H1 (cell line): ENCODE results near the gene S100A11.

Experiments
- BRCA1 ChIP-seq: IDR thresholded peaks from 2 replicates; pipeline ENCODE4 v1.6.1; 2012; ENCODE audit warnings: low read depth, low read length, improper control_type of control experiment
- EP300 ChIP-seq, 2 experiments: IDR thresholded peaks; 1 replicate in 1 of 2; 2 replicates in 1 of 2; pipeline ENCODE4 v1.6.1; 2011 to 2012; ENCODE audit warnings: low read depth in 2 of 2, low read length in 2 of 2, mild to moderate bottlenecking in 2 of 2, borderline replicate concordance in 1 of 2, inconsistent platforms in 1 of 2, moderate library complexity in 1 of 2
- EZH2 ChIP-seq: fragments of 200-600 bp; sonication (generic); IDR thresholded peaks from 2 replicates; pipeline ENCODE4 v1.7.1; 2012; ENCODE audit warnings: low read depth, mild to moderate bottlenecking, moderate library complexity, low read length, inconsistent platforms; ENCODE audit not compliant: severe bottlenecking
- HDAC6 ChIP-seq: IDR thresholded peaks from one replicate; pipeline ENCODE4 v1.7.1; 2012; ENCODE audit warnings: low read depth, mild to moderate bottlenecking, inconsistent platforms, low read length, moderate library complexity
- JUN ChIP-seq: IDR thresholded peaks from 2 replicates; pipeline ENCODE4 v1.6.1; 2011; ENCODE audit warnings: low read depth, mild to moderate bottlenecking, improper control_type of control experiment, low read length
- POLR2A ChIP-seq, 2 experiments: IDR thresholded peaks; 1 replicate in 1 of 2; 2 replicates in 1 of 2; pipeline ENCODE4 v1.6.1; 2011; ENCODE audit warnings: low read depth in 2 of 2, low read length in 2 of 2, mild to moderate bottlenecking in 2 of 2; ENCODE audit errors: control extremely low read depth in 1 of 2
- POLR2AphosphoS5 ChIP-seq: IDR thresholded peaks from 2 replicates; pipeline ENCODE4 v1.6.1; 2011; ENCODE audit warnings: low read depth, low read length
- TAF1 ChIP-seq: IDR thresholded peaks from 2 replicates; pipeline ENCODE4 v1.6.1; 2011; ENCODE audit warnings: mild to moderate bottlenecking, low read depth, low read length
- TAF7 ChIP-seq: optimal IDR thresholded peaks from 2 replicates; pipeline ENCODE3; 2011; ENCODE audit warnings: low read depth, mild to moderate bottlenecking, inconsistent platforms, low read length, moderate library complexity, borderline replicate concordance
- TCF12 ChIP-seq: IDR thresholded peaks from 2 replicates; pipeline ENCODE4 v1.6.1; 2011; ENCODE audit warnings: low read depth, mild to moderate bottlenecking, low read length
- TF ChIP-seq, protein P1 (sequence below), 3 experiments: IDR thresholded peaks; 1 replicate in 2 of 3; 2 replicates in 1 of 3; pipeline versions ENCODE4 v1.5.1 to v1.6.1; 2011; ENCODE audit warnings: low read length in 3 of 3, mild to moderate bottlenecking in 3 of 3, inconsistent platforms in 2 of 3, low read depth in 1 of 3, moderate library complexity in 1 of 3; ENCODE audit not compliant: insufficient read depth in 1 of 3; ENCODE audit errors: control extremely low read depth in 1 of 3
- TF ChIP-seq, protein P2 (sequence below): IDR thresholded peaks from 2 replicates; pipeline ENCODE4 v1.6.1; 2012; ENCODE audit warnings: inconsistent platforms

DNA sequence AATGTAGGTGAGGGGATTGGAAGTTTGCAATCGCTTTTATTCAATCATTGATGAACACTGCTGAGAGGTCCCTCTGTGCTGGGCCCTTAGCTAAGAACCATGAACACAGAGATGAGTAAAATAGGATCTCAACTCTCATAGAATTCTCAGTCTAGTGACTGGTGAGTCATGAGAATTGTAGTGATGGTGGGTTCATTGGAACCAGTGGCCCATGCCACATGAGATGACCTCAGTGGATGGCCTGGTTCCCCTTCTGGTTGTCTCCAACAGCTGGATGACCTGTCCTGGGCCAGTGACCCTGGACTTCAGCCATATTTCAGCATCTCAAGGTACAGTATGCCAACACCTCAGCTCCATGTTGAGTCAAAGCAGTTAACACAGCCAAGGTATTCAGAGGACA, 21.9 kb downstream of the S100A11 start:
- TF ChIP-seq, protein P1, sequence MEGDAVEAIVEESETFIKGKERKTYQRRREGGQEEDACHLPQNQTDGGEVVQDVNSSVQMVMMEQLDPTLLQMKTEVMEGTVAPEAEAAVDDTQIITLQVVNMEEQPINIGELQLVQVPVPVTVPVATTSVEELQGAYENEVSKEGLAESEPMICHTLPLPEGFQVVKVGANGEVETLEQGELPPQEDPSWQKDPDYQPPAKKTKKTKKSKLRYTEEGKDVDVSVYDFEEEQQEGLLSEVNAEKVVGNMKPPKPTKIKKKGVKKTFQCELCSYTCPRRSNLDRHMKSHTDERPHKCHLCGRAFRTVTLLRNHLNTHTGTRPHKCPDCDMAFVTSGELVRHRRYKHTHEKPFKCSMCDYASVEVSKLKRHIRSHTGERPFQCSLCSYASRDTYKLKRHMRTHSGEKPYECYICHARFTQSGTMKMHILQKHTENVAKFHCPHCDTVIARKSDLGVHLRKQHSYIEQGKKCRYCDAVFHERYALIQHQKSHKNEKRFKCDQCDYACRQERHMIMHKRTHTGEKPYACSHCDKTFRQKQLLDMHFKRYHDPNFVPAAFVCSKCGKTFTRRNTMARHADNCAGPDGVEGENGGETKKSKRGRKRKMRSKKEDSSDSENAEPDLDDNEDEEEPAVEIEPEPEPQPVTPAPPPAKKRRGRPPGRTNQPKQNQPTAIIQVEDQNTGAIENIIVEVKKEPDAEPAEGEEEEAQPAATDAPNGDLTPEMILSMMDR (IDR thresholded peaks at IDR 0.05; ENCODE audit: control extremely low read depth in 1 of 3, insufficient read depth in 1 of 3, low read depth in 1 of 3, low read length in 3 of 3): no peak
- no peak for TF ChIP-seq POLR2A (IDR thresholded peaks at IDR 0.05; ENCODE audit: control extremely low read depth in 1 of 2, low read depth in 2 of 2, low read length in 2 of 2)
- no peak for TF ChIP-seq TAF7
- TF ChIP-seq, protein P2, sequence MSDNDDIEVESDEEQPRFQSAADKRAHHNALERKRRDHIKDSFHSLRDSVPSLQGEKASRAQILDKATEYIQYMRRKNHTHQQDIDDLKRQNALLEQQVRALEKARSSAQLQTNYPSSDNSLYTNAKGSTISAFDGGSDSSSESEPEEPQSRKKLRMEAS: no peak
- no peak for TF ChIP-seq EP300 (IDR thresholded peaks at IDR 0.05; ENCODE audit: borderline replicate concordance in 1 of 2, low read depth in 2 of 2, low read length in 2 of 2)
- TF ChIP-seq TAF1: no peak
- no peak for TF ChIP-seq HDAC6
- TF ChIP-seq BRCA1: no peak
- no peak for TF ChIP-seq EZH2
- no peak for TF ChIP-seq JUN
- no peak for TF ChIP-seq POLR2AphosphoS5
- TF ChIP-seq TCF12: no peak
